Measurements from ENCODE around the gene BMPR1A.

DNA sequence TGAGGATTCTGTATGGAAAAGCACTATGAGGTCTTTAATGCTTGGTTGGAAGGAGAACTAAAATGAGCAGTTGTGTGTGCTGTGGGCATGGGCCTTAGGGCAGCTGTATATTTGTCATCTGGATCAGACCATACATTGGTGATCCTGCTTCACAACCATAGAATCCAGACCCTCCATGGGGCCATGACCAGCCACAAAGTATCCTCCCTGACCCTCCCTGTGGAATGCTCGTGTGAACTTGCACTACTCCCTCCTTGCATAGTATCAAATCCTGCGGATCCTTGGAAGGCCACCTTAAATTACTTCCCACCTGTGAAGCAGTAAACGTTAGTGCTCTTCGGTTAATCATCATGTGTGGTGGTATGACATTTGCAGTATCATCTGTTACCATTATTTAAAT, 67.1 kb downstream of the BMPR1A start:
- TF ChIP-seq CTCF (IDR thresholded peaks at IDR 0.05): no peak
- TF ChIP-seq EP300 (IDR thresholded peaks at IDR 0.05): no peak
- TF ChIP-seq POLR2AphosphoS5 (IDR thresholded peaks at IDR 0.05): no peak
- no peak for TF ChIP-seq POLR2A (IDR thresholded peaks at IDR 0.05)
